Left renal pelvis (tissue), 4 donors: ENCODE measurements around the gene STAT3. TPM values are rescaled to one million over a fixed set of nuclear protein-coding genes. Genes with fewer than 3 reads are reported as not detected.
A peak's percentile ranks its signal among the peaks of the same experiment; 100 is the strongest.

ENCODE experiments used
- DNase-seq, 4 donors: peaks; one replicate each; pipeline ENCODE4 v3.0.0-alpha.2; 2013; ENCODE audit warnings: low read depth in 4 of 4, low spot score in 3 of 4
- polyA plus RNA-seq, 4 donors: library from polyadenylated mRNA; unstranded; fragments of 120-200 nt; gene quantifications; one replicate each; pipeline ENCODE4 v1.2.1, GENCODE V29; 2013; ENCODE audit not compliant: insufficient read length in 4 of 4

STAT3 gene
- polyA plus RNA-seq, 4 donors: 59.7 to 70.3 (median 64.9) TPM

DNA sequence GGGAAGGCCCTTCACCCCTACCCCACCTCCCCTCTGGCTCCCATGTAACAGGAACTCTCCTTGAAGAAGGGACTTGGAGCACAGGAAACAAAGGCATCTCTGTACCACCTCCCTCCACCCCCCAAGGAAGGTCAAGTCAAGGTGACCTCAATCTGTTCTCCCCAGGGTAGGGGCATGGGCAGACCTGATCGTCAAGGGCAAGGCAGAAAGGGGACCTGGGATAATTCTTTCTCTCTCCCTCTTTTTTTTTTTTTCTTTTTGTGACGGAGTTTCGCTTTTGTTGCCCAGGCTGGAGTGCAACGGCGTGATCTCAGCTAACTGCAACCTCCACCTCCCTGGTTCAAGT is 104.2 kb downstream of the STAT3 start:
- DNase-seq: no peak

DNA sequence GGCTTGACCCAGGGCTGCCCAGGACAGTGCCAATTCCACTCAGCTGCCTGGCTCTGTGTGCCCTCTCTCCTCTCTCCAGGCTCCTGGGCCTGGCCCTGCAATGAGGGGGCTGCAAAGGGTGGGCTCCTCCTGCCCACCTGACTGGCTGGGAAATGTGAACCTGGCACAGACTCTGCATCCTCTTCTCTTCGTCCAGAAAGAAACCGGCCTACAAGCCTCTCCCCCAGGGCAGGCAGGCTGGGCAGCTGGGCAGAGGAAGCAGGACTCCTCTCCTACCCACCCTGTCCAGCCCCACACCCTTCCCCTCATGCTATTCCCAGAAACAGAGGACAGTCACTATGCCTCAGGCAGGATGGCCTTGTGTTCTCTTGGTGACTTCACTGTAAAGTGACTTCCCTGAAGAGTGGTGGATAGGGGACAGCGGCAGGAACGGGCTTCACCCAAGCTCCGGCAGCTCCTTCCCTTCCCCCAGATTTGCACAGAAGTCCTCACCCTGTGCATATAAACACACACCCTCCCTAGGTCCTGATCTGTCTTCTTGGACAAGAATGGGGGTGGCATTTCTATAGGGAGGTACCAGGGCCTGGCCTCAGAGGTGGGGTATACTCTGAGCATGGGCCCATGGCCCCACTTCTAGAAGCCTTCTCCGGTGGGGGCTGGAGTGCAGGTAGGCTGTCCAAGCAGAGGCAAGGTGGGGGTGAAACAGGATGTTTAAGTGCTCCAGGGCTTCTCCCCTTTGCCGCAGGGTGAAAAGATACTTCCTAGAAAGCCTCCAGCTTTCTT is 104.8 kb downstream of the STAT3 start:
- no peak for DNase-seq

GRCh38 chr17:42282478-42283080 is 105.7 kb downstream of the STAT3 start:
- no peak for DNase-seq

DNA sequence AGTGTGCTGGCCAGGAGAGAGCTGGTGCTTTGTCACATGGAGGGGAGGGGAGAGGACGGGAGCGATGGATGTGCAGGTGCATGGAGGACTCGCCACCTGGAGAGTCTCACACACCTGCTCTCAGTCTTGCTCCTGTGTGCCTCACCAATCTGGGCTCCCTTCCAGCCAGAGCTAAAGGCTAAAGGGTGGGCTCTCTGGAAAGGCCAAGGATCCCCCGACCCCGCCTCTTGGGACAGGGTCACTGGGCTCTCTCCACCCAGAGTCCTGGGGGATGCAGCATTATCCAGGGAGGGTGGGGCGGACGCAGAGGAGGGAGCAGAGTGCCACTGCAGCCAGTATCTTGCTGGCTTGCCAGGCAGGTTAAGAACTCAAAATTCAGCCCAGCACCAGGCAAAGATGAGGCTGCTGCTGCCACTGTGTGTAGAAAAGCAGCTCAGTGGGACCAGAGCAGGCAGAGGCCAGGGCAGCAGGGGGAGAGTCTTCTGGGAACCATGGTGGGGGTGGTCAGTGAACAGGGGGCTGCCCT is 106.6 kb downstream of the STAT3 start:
- DNase-seq: no peak

DNA sequence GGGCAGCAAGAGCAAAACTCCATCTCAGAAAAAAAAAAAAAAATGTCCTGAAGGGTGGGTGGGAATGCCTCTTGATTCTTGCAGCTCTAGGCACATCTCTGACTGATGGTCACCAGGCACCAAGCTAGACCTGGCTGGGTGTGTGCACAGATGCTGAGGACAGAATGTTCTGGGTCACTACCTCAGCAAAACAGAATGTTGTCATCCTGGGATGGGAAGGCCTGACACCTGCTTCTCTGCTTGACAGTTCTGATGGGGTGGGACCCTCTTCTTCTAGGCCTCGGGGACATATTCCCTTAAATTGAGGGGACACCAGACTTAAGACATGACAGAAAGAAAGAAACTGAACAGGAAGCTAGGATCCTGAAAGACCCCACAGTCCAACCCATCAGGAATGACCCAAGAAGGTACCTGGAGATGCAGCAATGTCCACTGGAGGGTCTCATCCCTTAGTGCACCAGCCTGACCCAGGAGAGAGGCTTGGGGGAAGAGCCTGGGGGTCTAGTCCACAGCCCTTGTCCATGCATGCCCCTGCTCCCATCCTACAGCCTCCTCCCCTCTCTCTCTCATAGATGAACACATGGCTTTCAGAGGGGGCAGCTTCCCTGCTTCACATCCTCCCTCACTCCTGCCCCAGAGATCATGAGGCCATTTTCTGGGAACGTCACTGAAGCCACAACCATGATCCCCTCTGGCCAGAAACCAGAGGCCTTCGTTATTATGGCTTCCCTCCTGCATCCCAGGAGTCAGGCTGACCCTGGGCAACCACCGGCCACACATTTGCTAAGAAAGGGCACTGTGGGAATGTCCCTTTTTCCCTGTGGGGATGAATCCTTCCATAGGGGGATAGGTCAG is 108.2 kb downstream of the STAT3 start:
- no peak for DNase-seq

DNA sequence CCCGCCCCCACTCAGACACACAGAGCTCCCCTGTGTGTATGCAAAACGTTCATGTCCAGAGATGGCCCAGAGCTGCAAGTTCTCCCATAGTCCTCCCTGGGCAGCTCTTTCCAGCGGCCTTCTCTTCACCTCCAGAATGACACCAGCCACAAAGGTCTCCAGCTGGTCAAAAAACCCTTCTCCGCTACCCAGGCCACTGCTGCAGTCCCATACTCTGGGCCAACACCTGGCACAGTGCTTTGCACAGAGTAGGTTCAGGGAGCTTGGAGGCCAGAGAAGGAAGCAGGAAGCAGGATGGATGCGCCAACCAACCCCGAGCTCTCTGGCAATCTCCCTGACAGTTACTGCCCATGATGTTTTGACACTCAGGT is 110.9 kb downstream of the STAT3 start:
- no peak for DNase-seq

GRCh38 chr17:42276609-42277341 is 111.5 kb downstream of the STAT3 start:
- peak in 1 of 4 donors; percentile 39 for DNase-seq

DNA sequence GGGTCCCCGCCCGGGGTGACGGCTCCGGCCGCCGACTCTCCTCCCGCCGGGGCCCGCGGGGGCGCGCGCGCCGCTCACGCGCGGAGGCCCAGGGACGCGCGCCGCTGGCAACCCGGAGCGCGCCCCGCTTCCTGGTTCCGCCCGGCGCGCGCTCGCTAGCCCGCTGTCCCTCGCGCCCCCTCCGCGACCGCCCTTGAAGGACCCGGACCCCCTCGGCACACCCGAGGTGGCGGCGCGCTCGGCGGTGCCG is 112.0 kb downstream of the STAT3 start, which contains the start of gene STAT5B:
TSS of gene STAT5B (minus strand) at position 33 of the 250 bp plus-strand sequence. CDS start 44,264 bp downstream, outside the sequence.
- peak in 1 of 4 donors; percentile 66 for DNase-seq

DNA sequence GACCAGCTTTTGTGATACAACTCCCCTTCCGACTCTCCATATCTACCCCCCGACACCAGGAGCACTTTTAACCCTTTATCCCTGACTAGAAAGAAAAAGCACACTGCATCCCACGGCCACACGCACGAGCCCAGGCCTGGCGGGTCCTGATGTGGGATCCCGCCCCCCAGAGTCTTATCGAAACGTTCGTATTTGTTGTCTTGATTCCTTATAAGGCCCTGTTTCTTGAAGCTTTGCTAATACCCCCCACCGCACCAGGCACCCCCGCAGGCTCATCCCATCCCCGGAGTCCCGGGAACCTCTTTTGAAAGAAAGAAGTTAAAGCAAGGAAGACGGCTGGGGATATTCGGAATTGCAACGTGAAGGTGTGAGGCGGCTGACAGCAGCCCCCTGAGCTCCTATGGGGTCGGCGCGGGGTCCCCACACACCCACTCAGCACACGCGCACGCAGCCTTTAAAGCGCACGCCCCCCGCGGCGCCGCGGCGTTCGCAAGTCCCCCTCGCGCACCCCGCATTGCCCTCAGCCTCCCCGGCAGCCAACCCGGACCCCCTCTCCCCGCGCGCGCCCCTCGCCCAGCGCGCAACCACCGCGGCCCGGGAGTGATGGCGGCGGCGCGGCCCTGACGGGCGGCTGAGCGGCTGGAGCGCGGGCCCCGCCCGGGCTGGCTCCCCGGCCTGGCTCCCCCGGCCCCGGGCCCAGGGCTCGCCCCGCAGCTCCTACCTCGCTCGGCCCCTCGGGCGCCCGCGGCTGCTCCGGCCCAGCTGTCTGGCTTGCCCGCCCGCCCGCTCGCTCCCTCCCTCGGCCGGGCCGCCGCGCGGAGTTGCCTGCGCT is 112.5 kb downstream of the STAT3 start:
- peak in 1 of 4 donors; percentile 27 for DNase-seq

- no peak for DNase-seq
Observed at GRCh38 chr17:42274812-42275526, 113.3 kb downstream of the STAT3 start.

- DNase-seq: no peak
Observed at GRCh38 chr17:42274253-42274542, 114.0 kb downstream of the STAT3 start.

GRCh38 chr17:42273474-42274252 is 114.6 kb downstream of the STAT3 start:
- no peak for DNase-seq

GRCh38 chr17:42272162-42272907 is 115.9 kb downstream of the STAT3 start:
- no peak for DNase-seq

DNA sequence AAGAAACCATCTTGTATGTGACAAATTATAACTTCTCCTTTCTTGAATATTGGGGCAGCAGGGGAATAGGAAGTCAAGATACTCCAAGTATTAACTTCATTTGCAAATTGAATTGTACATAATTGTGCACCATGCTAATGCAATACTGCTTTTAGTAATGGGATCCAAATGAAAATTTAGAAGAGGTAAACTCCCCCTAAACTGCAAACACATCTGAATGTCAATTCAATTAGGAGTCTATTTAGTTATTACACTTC is 116.5 kb downstream of the STAT3 start:
- no peak for DNase-seq

DNA sequence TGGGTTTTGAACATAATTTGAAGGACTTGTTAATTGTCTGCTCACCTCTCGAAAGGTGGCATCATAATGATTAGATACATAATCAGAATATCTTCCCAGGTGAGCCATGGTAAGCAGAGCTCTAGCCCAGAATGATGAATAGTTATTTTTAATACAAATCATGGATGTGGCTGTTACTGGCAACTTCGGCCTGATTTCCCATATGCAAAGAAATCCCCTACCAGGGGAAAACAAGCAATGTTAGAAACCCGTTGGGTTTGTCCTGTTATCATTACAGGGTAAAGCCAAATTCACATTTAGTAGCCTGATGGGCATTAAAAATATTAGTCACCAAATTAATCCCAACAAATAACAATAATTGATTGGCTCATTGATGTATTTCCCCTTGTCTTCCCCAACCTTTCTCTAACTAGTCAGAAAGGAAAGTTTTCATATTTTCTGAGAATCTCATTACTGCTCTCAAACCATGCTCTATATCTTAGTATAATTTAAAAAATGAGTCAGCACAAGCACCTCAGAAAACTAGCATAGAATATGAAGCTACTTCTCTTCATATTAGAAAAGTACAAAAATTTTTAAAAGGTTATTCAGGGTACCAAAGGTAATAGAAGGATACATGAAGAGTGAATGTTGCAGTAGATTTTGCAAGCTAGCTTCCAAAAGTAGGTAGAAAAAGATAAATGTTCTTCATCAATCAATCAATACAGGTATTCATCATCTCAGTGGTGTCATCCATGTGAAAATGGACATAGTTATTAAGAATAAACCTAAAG is 117.0 kb downstream of the STAT3 start:
- no peak for DNase-seq

GRCh38 chr17:42270596-42270995 is 117.6 kb downstream of the STAT3 start:
- DNase-seq: no peak

- DNase-seq: no peak
Observed at GRCh38 chr17:42270170-42270535, 118.1 kb downstream of the STAT3 start.

DNA sequence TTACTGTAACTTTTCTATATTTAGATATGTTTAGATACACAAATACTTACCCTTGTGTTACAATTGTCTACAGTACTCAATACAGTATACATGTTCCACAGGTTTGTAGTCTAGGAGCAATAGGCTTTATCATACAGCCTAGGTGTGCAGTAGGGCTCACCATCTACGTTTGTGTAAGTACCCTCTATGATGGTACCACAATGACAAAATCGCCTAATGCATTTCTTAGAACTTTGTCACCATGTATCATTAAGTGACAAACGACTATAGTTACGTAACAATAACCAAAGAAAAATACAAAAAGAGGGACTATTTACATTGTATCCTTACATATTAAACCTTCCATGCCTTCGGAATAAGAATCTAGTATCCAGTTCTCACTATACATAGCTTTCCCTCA is 120.0 kb downstream of the STAT3 start:
- DNase-seq: no peak
